NCI-H2171 treated with DMSO at 0.1 percent for 48 hours (cell line): ENCODE results near the gene MCC.

Experiments used
- DNase-seq: peaks from one replicate; lab custom pipeline; 2025; lab: John Stamatoyannopoulos, UW

The MCC gene

GRCh38 chr5:113110117-113110516, 378.1 kb downstream of the MCC start:
- DNase-seq, result no peak

GRCh38 chr5:113109344-113109743, 378.9 kb downstream of the MCC start:
- no peak for DNase-seq

- no peak for DNase-seq
Measured at GRCh38 chr5:113108485-113108884, 379.8 kb downstream of the MCC start.

GRCh38 chr5:113106821-113107220, 381.4 kb downstream of the MCC start:
- no peak for DNase-seq

GRCh38 chr5:113105693-113106280, 382.5 kb downstream of the MCC start:
- no peak for DNase-seq

GRCh38 chr5:113103330-113103729, 384.9 kb downstream of the MCC start:
- no peak for DNase-seq

- no peak for DNase-seq
Measured at GRCh38 chr5:113102121-113102531, 386.1 kb downstream of the MCC start.

- DNase-seq, result no peak
Measured at GRCh38 chr5:113100981-113101380, 387.3 kb downstream of the MCC start.

GRCh38 chr5:113099822-113100221, 388.4 kb downstream of the MCC start:
- peak; percentile 57 for DNase-seq

- no peak for DNase-seq
Measured at GRCh38 chr5:113098378-113098777, 389.9 kb downstream of the MCC start.

GRCh38 chr5:113095831-113096230, 392.4 kb downstream of the MCC start:
- DNase-seq, result no peak

GRCh38 chr5:113093558-113093957, 394.7 kb downstream of the MCC start:
- DNase-seq, result no peak

GRCh38 chr5:113092683-113093082, 395.6 kb downstream of the MCC start:
- DNase-seq, result no peak

- no peak for DNase-seq
Measured at GRCh38 chr5:113091622-113092021, 396.6 kb downstream of the MCC start.

- no peak for DNase-seq
Measured at GRCh38 chr5:113090336-113091106, 397.7 kb downstream of the MCC start.

GRCh38 chr5:113089653-113090335, 398.5 kb downstream of the MCC start:
- no peak for DNase-seq

- no peak for DNase-seq
Measured at GRCh38 chr5:113087976-113088514, 400.2 kb downstream of the MCC start.

- no peak for DNase-seq
Measured at GRCh38 chr5:113085880-113086409, 402.3 kb downstream of the MCC start.

- no peak for DNase-seq
Measured at GRCh38 chr5:113085084-113085414, 403.2 kb downstream of the MCC start.

GRCh38 chr5:113084402-113085083, 403.7 kb downstream of the MCC start:
- DNase-seq, result peak; percentile 34

- DNase-seq, result no peak
Measured at GRCh38 chr5:113083481-113083880, 404.8 kb downstream of the MCC start.

GRCh38 chr5:113082547-113082905, 405.7 kb downstream of the MCC start:
- no peak for DNase-seq
